HepG2 (cell line): ENCODE measurements around the gene SLC38A3. TPM values are rescaled to one million over a fixed set of nuclear protein-coding genes. Genes with fewer than 3 reads are reported as not detected.

Experiments used
- ATAC-seq: fragments of 200-7000 bp; cut with Tn5 transposase; 3 replicates; pipeline ENCODE4 v1.9.1; 2020; ENCODE audit warnings: mild to moderate bottlenecking, moderate library complexity
- BruUV-seq: library from RNA; stranded (reverse); fragments of 400-500 nt; replicated peaks from 2 replicates; lab custom pipeline; 2021; lab: Mats Ljungman, UMichigan
- CTCF ChIA-PET: fragments of 300-600 bp; formaldehyde crosslinking; extraction: SDS; loops from one replicate; lab custom pipeline; 2021; ENCODE audit warnings: low total read pairs, inconsistent platforms, low intra/inter-chr PET ratio; lab: Yijun Ruan, JAX
- POLR2A ChIA-PET: fragments of 350-600 bp; sonication (Branson Sonifier 250); formaldehyde crosslinking; loops from one replicate; lab custom pipeline; 2020; ENCODE audit warnings: antibody characterized with exemption, inconsistent platforms; lab: Yijun Ruan, JAX
- DNase-seq: peaks from one replicate; pipeline ENCODE4 v3.0.0-alpha.2; 2015; ENCODE audit warnings: low spot score
- FAIRE-seq: peaks from 3 replicates; lab custom pipeline; 2011; peaks lifted over from hg19 to GRCh38; lab: Jason Lieb, UNC
- H2AFZ ChIP-seq: one replicate; pipeline ENCODE4 v1.6.1; 2011; ENCODE audit warnings: low read length, inconsistent platforms
- H3K27ac ChIP-seq: fragments of 300-600 bp; 3 replicates; pipeline ENCODE4 v1.8.0; 2011; ENCODE audit warnings: mixed run types, mild to moderate bottlenecking, mixed read lengths, low read length, inconsistent platforms; ENCODE audit not compliant: insufficient read depth; ENCODE audit errors: extremely low read length
- H3K27me3 ChIP-seq, 2 experiments: fragments of 200-600 bp in 1 of 2; 2 replicates in 1 of 2; 3 replicates in 1 of 2; pipeline versions ENCODE4 v1.6.0 to v1.8.0; 2011; ENCODE audit warnings: low read length in 2 of 2, mild to moderate bottlenecking in 2 of 2, moderate library complexity in 2 of 2, inconsistent platforms in 1 of 2; ENCODE audit not compliant: insufficient read depth in 2 of 2, control insufficient read depth in 1 of 2
- H3K36me3 ChIP-seq, 2 experiments: fragments of 200-600 bp in 1 of 2; replicated peaks in 1 of 2; 2 replicates in 1 of 2; 3 replicates in 1 of 2; pipeline versions ENCODE4 v1.5.1 to v1.8.0; 2011; ENCODE audit warnings: low read length in 2 of 2, inconsistent platforms in 1 of 2; ENCODE audit not compliant: insufficient read depth in 2 of 2, control insufficient read depth in 1 of 2
- H3K4me1 ChIP-seq: 2 replicates; pipeline ENCODE4 v1.5.1; 2012; ENCODE audit warnings: low read length, inconsistent platforms; ENCODE audit not compliant: insufficient read depth
- H3K4me2 ChIP-seq: 2 replicates; pipeline ENCODE4 v1.6.0; 2011; ENCODE audit warnings: low read depth, low read length, inconsistent platforms
- H3K4me3 ChIP-seq, 3 experiments: fragments of 200-600 bp in 1 of 3; sonication (generic), shearing (Covaris generic) in 1 of 3; replicated peaks in 1 of 3; 2 replicates each; pipeline ENCODE4 v1.5.1; 2011 to 2016; ENCODE audit warnings: low read length in 3 of 3, inconsistent platforms in 2 of 3, low read depth in 2 of 3, mild to moderate bottlenecking in 2 of 3, control low read depth in 1 of 3, mixed read lengths in 1 of 3; ENCODE audit not compliant: insufficient read depth in 1 of 3
- H3K79me2 ChIP-seq: one replicate; pipeline ENCODE4 v1.6.1; 2011; ENCODE audit warnings: low read length, inconsistent platforms; ENCODE audit not compliant: insufficient read depth
- H3K9ac ChIP-seq: 2 replicates; pipeline ENCODE4 v1.6.0; 2011; ENCODE audit warnings: mild to moderate bottlenecking, low read depth, low read length, inconsistent platforms; ENCODE audit not compliant: insufficient read depth
- H3K9me3 ChIP-seq: 2 replicates; pipeline ENCODE4 v1.5.1; 2012; ENCODE audit warnings: mild to moderate bottlenecking, low read length
- H4K20me1 ChIP-seq: 2 replicates; pipeline ENCODE4 v1.6.0; 2011; ENCODE audit warnings: inconsistent platforms, mild to moderate bottlenecking, low read length, moderate library complexity; ENCODE audit not compliant: insufficient read depth
- ESRRA ChIP-seq: sonication (generic); formaldehyde crosslinking; IDR thresholded peaks from 2 replicates; pipeline ENCODE4 v1.5.1; 2020; ENCODE audit warnings: mild to moderate bottlenecking, low read depth, missing genetic modification reagents
- HDAC1 ChIP-seq: sonication (generic); formaldehyde crosslinking; IDR thresholded peaks from 2 replicates; pipeline ENCODE4 v1.5.1; 2020; ENCODE audit warnings: mild to moderate bottlenecking, missing genetic modification reagents
- MLXIP ChIP-seq: sonication (generic); formaldehyde crosslinking; IDR thresholded peaks from 2 replicates; pipeline ENCODE4 v1.9.0; 2021; ENCODE audit warnings: missing genetic modification reagents, borderline replicate concordance
- SALL1 ChIP-seq: sonication (generic); formaldehyde crosslinking; IDR thresholded peaks from 2 replicates; pipeline ENCODE4 v1.8.0; 2022; ENCODE audit warnings: mild to moderate bottlenecking, missing genetic modification reagents
- ZFP82 ChIP-seq: sonication (generic); formaldehyde crosslinking; IDR thresholded peaks from 2 replicates; pipeline ENCODE4 v1.5.1; 2020; ENCODE audit warnings: mild to moderate bottlenecking, missing genetic modification reagents, borderline replicate concordance
- ZNF530 ChIP-seq: sonication (generic); formaldehyde crosslinking; IDR thresholded peaks from 2 replicates; pipeline ENCODE4 v1.5.0; 2020; ENCODE audit warnings: low read depth, mild to moderate bottlenecking, missing genetic modification reagents
- WGBS: methylation state at CpG from one replicate; pipeline ENCODE4 v1.1.6; 2017; ENCODE audit warnings: low lambda C conversion rate; 5-methylcytosine and 5-hydroxymethylcytosine counted together
- in situ Hi-C: cut with HindIII; loops from 2 replicates; pipeline ENCODE4 v1.10.0; 2017; ENCODE audit warnings: low pct_unique_long_range_greater_than_20kb; ENCODE audit not compliant: extremely low pct_ligation_motif_present
- intact Hi-C: fragments of 100-400 bp; cut with micrococcal nuclease; formaldehyde crosslinking; loops from one replicate; pipeline ENCODE4 v1.10.0; 2022; ENCODE audit not compliant: unreplicated experiment
- polyA plus RNA-seq, 8 experiments: library from polyadenylated mRNA; depleted of rRNA in 3 of 8; stranded (reverse) in 7 of 8; unstranded in 1 of 8; fragments of >200 nt; fragmentation: Illumina TruSeq in 4 of 8; extraction: Trizol in 4 of 8; gene quantifications; 2 replicates each; pipeline versions ENCODE4 v1.2.1 to v1.2.3, GENCODE V29; 2011 to 2016; ENCODE audit warnings: low read depth in 4 of 8, missing spikeins in 1 of 8, mixed read lengths in 1 of 8; ENCODE audit not compliant: insufficient read depth in 1 of 8
- total RNA-seq, 5 experiments: library from RNA; depleted of rRNA; stranded (reverse); fragments of >200 nt; fragmentation: Illumina TruSeq; extraction: Trizol; gene quantifications; 2 replicates each; pipeline ENCODE4 v1.2.3, GENCODE V29; 2016; ENCODE audit warnings: low read depth in 1 of 5

The SLC38A3 gene
- total and polyA plus RNA-seq, 2 of the 13 experiments (the other 11 are each of a cell fraction or from before 2014, with no cell fraction given) = 29.8 to 164 TPM

DNA sequence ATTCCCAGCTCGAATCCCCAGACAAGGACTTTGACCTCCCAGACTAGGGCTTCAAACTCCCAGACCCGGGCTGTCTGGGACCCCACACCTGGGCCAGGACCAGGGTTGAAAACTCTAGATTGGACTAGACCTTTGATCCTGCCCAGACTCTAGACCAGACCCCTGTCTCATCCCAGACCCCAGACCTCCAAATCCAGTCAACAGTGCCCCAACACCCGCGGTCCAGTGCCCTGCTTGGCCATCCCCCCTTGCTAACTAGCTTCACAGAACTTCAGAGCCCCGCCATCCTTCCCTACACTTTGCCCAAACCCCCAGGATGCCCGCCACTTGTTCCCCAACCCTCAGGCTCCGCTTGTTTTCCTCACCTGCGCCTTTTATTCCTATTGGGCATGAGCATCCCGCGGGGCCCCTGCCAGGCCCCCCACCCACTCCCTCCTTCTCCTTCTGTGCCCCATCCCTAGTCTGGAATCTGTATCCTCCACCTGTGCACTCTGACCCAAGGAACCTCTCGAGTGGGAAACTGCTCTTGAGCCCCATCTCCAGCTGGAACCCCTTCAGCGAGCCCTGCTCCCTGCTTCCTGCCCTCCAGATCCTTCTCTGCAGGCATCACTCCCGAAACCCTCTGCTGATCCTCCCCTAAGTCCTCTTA, 31.5 kb downstream of the SLC38A3 start (continued):
- TF ChIP-seq HDAC1 (CRISPR knock-in tag) (peak; percentile 6; the same call in 1 of the 2 replicates), ZNF530 (CRISPR knock-in tag) (0 out of 2 replicates have a peak, but pooled peaks have one; percentile 21), ZFP82 (CRISPR knock-in tag) (0 out of 2 replicates have a peak, but pooled peaks have one; percentile 3), ESRRA (CRISPR knock-in tag) (0 out of 2 replicates have a peak, but pooled peaks have one; percentile 2)

- Histone ChIP-seq H3K27me3 (no peaks in the 10 kb centered on the region; a peak in 1 of 5 replicates), H4K20me1 (no peaks in the 10 kb centered on the region), H3K4me2 (peak overlapping the region; percentile 79), H3K4me3 (peak overlapping the region; percentile 85 to 93 (median 87)), H3K4me1 (peaks cover 53% of the 10 kb centered on the region), H3K9ac (peak overlapping the region; percentile 81; the same call in 1 of the 2 replicates), H3K9me3 (no peaks in the 10 kb centered on the region), H3K79me2 (peaks cover 29% of the 10 kb centered on the region), H3K27ac (no peak overlapping the region), H2AFZ (no peak overlapping the region), H3K36me3 (peaks cover 0 to 2% of the 10 kb centered on the region in 2 experiments; a peak in 1 of 5 replicates)
- intact Hi-C loops = no loop called here
- TF ChIP-seq MLXIP (CRISPR knock-in tag) (no peak), SALL1 (CRISPR knock-in tag) (0 out of 2 replicates have a peak, but pooled peaks have one; percentile 20)
- in situ Hi-C loops = no loop called here
- POLR2A ChIA-PET = interaction anchor here (0.7 to 2.7 kb wide), 7 partner anchors 16 to 77 kb away, joined by 3 to 55 read pairs (median 19); no protein-coding TSS in a partner anchor
- no peak for FAIRE-seq
- CTCF ChIA-PET = no interaction called here
- no peak for ATAC-seq
- 42% methylated on average over 7 of the region's 7 CpGs for WGBS
- BruUV-seq = no TSS peak
- DNase-seq = no peak
Measured at GRCh38 chr3:50237133-50237651, 32.1 kb downstream of the SLC38A3 start.
